Ishikawa (cell line): Measurements from ENCODE around the gene C19orf47.

ENCODE experiments used
- CEBPB ChIP-seq: IDR thresholded peaks from 2 replicates; pipeline ENCODE4 v1.6.1; 2012
- CREB1 ChIP-seq: IDR thresholded peaks from 2 replicates; pipeline ENCODE4 v1.6.1; 2012; ENCODE audit warnings: low read depth
- EGR1 ChIP-seq: IDR thresholded peaks from 2 replicates; pipeline ENCODE4 v1.6.1; 2012
- EP300 ChIP-seq: IDR thresholded peaks from 2 replicates; pipeline ENCODE4 v1.6.1; 2012; ENCODE audit warnings: borderline replicate concordance
- FOXM1 ChIP-seq: IDR thresholded peaks from 2 replicates; pipeline ENCODE4 v1.6.1; 2012; ENCODE audit warnings: low read depth, borderline replicate concordance
- NFIC ChIP-seq: IDR thresholded peaks from 2 replicates; pipeline ENCODE4 v1.6.1; 2012
- RAD21 ChIP-seq: IDR thresholded peaks from 2 replicates; pipeline ENCODE4 v1.6.1; 2012; ENCODE audit warnings: low read depth
- TAF1 ChIP-seq: IDR thresholded peaks from 2 replicates; pipeline ENCODE4 v1.6.1; 2012; ENCODE audit warnings: low read depth, mild to moderate bottlenecking
- TCF12 ChIP-seq: IDR thresholded peaks from 2 replicates; pipeline ENCODE4 v1.6.1; 2012; ENCODE audit warnings: low read depth
- TEAD4 ChIP-seq: IDR thresholded peaks from 2 replicates; pipeline ENCODE4 v1.6.1; 2012
- YY1 ChIP-seq: IDR thresholded peaks from 2 replicates; pipeline ENCODE4 v1.6.1; 2012; ENCODE audit warnings: low read depth
- ZBTB7A ChIP-seq: IDR thresholded peaks from 2 replicates; pipeline ENCODE4 v1.6.1; 2012; ENCODE audit warnings: low read depth
- TF ChIP-seq, protein P1 (sequence below): IDR thresholded peaks from 2 replicates; pipeline ENCODE4 v1.6.1; 2012
- TF ChIP-seq, protein P2 (sequence below): IDR thresholded peaks from 2 replicates; pipeline ENCODE4 v1.6.1; 2012
- TF ChIP-seq, protein P3 (sequence below): IDR thresholded peaks from 2 replicates; pipeline ENCODE4 v1.6.1; 2012; ENCODE audit warnings: low read depth, mild to moderate bottlenecking

Gene C19orf47

DNA sequence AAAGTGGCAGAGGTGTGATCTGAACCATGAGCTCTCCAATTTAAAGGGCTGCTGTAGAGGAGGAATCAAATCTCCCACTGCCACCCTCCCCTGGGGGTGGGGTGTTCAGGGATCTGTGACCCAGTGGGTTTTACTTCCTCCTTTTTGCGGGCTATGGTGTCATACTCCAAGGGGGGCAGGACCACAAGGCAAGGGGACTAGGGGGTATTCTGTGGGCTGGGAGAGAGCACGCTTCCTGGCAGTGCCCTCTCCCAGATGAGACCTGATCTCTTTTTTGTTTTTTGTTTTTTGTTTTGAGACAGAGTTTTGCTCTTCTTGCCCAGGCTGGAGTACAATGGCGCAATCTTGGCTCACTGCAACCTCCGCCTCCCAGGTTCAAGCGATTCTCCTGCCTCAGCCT, 10.6 kb upstream of the C19orf47 start:
- TF ChIP-seq EP300 (no peak), TCF12 (no peak), TAF1 (no peak), YY1 (no peak), CEBPB (no peak), NFIC (no peak), FOXM1 (no peak), RAD21 (no peak), EGR1 (no peak), TEAD4 (no peak), CREB1 (no peak), ZBTB7A (no peak)
- TF ChIP-seq, protein P1, sequence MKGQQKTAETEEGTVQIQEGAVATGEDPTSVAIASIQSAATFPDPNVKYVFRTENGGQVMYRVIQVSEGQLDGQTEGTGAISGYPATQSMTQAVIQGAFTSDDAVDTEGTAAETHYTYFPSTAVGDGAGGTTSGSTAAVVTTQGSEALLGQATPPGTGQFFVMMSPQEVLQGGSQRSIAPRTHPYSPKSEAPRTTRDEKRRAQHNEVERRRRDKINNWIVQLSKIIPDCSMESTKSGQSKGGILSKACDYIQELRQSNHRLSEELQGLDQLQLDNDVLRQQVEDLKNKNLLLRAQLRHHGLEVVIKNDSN, result no peak
- TF ChIP-seq, protein P2, sequence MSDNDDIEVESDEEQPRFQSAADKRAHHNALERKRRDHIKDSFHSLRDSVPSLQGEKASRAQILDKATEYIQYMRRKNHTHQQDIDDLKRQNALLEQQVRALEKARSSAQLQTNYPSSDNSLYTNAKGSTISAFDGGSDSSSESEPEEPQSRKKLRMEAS, result no peak
- TF ChIP-seq, protein P3, sequence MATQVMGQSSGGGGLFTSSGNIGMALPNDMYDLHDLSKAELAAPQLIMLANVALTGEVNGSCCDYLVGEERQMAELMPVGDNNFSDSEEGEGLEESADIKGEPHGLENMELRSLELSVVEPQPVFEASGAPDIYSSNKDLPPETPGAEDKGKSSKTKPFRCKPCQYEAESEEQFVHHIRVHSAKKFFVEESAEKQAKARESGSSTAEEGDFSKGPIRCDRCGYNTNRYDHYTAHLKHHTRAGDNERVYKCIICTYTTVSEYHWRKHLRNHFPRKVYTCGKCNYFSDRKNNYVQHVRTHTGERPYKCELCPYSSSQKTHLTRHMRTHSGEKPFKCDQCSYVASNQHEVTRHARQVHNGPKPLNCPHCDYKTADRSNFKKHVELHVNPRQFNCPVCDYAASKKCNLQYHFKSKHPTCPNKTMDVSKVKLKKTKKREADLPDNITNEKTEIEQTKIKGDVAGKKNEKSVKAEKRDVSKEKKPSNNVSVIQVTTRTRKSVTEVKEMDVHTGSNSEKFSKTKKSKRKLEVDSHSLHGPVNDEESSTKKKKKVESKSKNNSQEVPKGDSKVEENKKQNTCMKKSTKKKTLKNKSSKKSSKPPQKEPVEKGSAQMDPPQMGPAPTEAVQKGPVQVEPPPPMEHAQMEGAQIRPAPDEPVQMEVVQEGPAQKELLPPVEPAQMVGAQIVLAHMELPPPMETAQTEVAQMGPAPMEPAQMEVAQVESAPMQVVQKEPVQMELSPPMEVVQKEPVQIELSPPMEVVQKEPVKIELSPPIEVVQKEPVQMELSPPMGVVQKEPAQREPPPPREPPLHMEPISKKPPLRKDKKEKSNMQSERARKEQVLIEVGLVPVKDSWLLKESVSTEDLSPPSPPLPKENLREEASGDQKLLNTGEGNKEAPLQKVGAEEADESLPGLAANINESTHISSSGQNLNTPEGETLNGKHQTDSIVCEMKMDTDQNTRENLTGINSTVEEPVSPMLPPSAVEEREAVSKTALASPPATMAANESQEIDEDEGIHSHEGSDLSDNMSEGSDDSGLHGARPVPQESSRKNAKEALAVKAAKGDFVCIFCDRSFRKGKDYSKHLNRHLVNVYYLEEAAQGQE, result no peak

DNA sequence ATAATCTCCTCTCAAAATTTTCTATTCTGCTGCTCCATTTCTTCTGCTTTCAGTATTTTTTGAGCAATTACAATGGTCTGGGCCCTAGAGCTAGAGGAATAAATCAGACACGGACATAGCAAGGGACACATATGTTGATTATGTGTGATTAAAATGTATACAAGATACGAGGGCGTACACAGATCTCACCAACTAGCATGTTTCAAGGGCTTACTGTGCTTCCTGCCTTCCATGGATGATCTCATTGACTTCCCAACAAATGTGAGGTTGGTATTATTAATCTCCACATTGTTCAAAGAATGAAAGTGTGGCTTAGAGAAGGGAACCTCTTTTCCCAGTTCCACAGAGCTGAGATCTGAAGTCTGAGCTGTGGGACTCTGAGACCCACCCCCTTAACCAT, 9.4 kb upstream of the C19orf47 start:
- no peak for TF ChIP-seq CREB1
- TF ChIP-seq EGR1, result no peak
- TF ChIP-seq YY1, result no peak
- no peak for TF ChIP-seq NFIC
- TF ChIP-seq TAF1, result no peak
- TF ChIP-seq, protein P2, result no peak
- TF ChIP-seq ZBTB7A, result no peak
- TF ChIP-seq FOXM1, result no peak
- TF ChIP-seq EP300, result no peak
- TF ChIP-seq RAD21, result no peak
- TF ChIP-seq, protein P3, result no peak
- no peak for TF ChIP-seq TCF12
- TF ChIP-seq TEAD4, result no peak
- TF ChIP-seq, protein P1, result no peak
- no peak for TF ChIP-seq CEBPB

DNA sequence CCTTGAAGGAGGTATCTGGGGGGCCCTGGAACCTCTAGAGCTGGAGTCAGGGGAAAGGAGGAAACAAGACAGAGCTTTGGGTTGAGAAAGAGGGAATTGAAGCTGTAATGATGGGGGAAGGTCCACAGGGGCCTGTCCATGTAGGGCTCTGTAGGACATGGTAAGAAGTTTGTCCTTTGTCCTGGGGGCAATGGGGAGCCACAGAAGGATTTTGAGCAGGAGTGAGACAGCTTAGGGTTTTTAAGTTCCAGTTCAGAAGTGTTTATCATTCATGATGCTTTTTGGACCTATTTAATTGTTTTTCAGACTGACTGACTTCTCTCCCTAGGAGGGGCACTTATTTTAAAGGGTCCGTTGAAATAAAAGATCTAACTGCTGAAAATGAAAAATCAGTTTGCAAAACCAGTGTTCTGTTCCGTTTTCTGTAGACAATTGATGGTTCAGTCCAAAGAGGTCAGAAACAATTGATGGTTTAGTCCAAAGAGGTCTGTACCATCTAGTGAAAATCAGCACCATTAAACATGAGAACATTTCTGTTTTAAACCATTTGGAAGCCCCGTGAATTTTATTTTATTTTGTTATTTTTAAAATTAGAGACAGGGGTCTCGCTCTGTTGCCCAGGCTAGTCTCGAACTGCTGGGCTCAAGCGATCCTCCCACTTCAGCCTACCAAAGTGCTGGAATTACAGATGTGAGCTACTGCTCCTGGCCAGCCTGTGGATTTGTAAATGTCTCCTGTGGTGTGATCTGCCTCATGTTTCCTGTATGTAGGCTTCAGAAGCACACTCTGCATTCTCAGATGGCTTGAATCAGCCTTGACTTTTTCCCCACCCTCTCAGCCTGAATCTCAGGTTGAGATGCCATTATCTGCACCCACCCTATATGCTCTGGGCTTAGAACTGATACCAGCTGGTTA, 8.7 kb upstream of the C19orf47 start:
- TF ChIP-seq CREB1 (no peak), NFIC (no peak), TAF1 (no peak), RAD21 (no peak), CEBPB (no peak), EP300 (no peak), ZBTB7A (no peak), FOXM1 (no peak), EGR1 (no peak), TCF12 (no peak), TEAD4 (no peak), YY1 (no peak)
- TF ChIP-seq, protein P2, result no peak
- TF ChIP-seq, protein P3, result no peak
- TF ChIP-seq, protein P1, result no peak
